ENCODE measurements around the gene FARS2.

GRCh38 chr6:5728351-5729079 lies 467.2 kb downstream of the FARS2 start:
- TF ChIP-seq CTCF (IDR thresholded peaks at IDR 0.05; ENCODE audit: low read depth, low read length) (no peak), POLR2A (IDR thresholded peaks at IDR 0.05; ENCODE audit: extremely low read depth, insufficient read length) (no peak)
- TF ChIP-seq, protein P1, sequence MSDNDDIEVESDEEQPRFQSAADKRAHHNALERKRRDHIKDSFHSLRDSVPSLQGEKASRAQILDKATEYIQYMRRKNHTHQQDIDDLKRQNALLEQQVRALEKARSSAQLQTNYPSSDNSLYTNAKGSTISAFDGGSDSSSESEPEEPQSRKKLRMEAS (IDR thresholded peaks at IDR 0.05; ENCODE audit: low read depth, low read length) = no peak

Measured in NB4 (cell line).